ENCODE results near the gene SND1.

DNA sequence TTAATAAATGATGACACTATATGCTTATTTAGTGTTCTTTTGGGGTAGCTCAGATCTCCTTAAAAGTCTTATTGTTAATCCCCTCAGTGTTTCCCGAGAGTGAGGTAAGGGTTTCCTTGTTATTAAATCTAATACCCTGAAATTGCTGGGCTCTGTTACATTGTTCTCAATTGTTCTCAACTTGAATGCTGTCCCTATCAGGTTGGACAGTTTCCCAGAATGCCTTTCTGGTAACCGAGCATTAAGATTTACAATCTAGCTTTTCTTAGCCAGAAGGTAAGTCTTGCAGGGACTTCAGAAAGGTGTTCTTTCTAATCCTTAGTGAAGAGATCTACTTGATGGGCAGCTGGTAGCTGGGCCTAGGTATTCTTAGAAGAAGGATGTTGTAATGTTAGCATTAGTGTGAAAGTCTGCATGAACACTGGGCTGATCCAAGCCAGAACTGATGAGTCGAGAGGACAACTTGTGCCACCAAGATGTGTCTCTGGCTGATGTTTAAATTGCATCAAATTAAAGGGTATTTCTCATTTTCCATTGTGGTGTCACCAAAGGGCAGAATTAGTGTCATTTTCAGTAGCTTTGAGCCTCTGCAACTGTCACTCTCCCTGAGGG lies 89.9 kb downstream of the SND1 start:
- TF ChIP-seq, protein P1, sequence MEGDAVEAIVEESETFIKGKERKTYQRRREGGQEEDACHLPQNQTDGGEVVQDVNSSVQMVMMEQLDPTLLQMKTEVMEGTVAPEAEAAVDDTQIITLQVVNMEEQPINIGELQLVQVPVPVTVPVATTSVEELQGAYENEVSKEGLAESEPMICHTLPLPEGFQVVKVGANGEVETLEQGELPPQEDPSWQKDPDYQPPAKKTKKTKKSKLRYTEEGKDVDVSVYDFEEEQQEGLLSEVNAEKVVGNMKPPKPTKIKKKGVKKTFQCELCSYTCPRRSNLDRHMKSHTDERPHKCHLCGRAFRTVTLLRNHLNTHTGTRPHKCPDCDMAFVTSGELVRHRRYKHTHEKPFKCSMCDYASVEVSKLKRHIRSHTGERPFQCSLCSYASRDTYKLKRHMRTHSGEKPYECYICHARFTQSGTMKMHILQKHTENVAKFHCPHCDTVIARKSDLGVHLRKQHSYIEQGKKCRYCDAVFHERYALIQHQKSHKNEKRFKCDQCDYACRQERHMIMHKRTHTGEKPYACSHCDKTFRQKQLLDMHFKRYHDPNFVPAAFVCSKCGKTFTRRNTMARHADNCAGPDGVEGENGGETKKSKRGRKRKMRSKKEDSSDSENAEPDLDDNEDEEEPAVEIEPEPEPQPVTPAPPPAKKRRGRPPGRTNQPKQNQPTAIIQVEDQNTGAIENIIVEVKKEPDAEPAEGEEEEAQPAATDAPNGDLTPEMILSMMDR (conservative IDR thresholded peaks at IDR 0.05; ENCODE audit: low read depth, low read length): no peak
- no peak for TF ChIP-seq EZH2 (IDR thresholded peaks at IDR 0.05; ENCODE audit: low read length, unreplicated experiment)
- no peak for TF ChIP-seq EZH2phosphoT487 (IDR thresholded peaks at IDR 0.05; ENCODE audit: borderline replicate concordance, low read length)

Data from PC-3 (cell line).